GM19324 (cell line): ENCODE results near the gene DIP2C.
"Not testable (repeated sequence)": the region's sequence is repeated elsewhere in the genome, so short reads cannot be mapped to it uniquely, and the experiment has no call there.

Experiments used
- ATAC-seq: cut with Tn5 transposase; IDR thresholded peaks from one replicate; pipeline ENCODE4 v1.9.1; 2021; ENCODE audit warnings: mild to moderate bottlenecking, moderate library complexity; ENCODE audit not compliant: unreplicated experiment, low FRiP score

Gene DIP2C

GRCh38 chr10:646118-646524 is 43.3 kb downstream of the DIP2C start:
- no peak for ATAC-seq

- ATAC-seq = no peak
Measured at GRCh38 chr10:644943-645334, 44.5 kb downstream of the DIP2C start.

GRCh38 chr10:644076-644942 is 45.2 kb downstream of the DIP2C start:
- ATAC-seq = no peak

GRCh38 chr10:642186-642890 is 47.1 kb downstream of the DIP2C start:
- no peak for ATAC-seq

GRCh38 chr10:641149-642010 is 48.1 kb downstream of the DIP2C start:
- no peak for ATAC-seq

GRCh38 chr10:640673-641045 is 48.8 kb downstream of the DIP2C start:
- ATAC-seq = no peak

GRCh38 chr10:639751-640672 is 49.5 kb downstream of the DIP2C start:
- ATAC-seq = no peak

GRCh38 chr10:639001-639750 is 50.3 kb downstream of the DIP2C start:
- ATAC-seq = no peak

- ATAC-seq = no peak
Measured at GRCh38 chr10:637771-638195, 51.7 kb downstream of the DIP2C start.

- no peak for ATAC-seq
Measured at GRCh38 chr10:637221-637620, 52.2 kb downstream of the DIP2C start.

- ATAC-seq = no peak
Measured at GRCh38 chr10:636769-637168, 52.7 kb downstream of the DIP2C start.

- ATAC-seq = no peak
Measured at GRCh38 chr10:636016-636730, 53.3 kb downstream of the DIP2C start.

- no peak for ATAC-seq
Measured at GRCh38 chr10:635088-635861, 54.2 kb downstream of the DIP2C start.

GRCh38 chr10:634256-634655 is 55.2 kb downstream of the DIP2C start:
- no peak for ATAC-seq

- ATAC-seq = no peak
Measured at GRCh38 chr10:633279-634245, 55.9 kb downstream of the DIP2C start.

- not testable (repeated sequence) for ATAC-seq
Measured at GRCh38 chr10:632807-633177, 56.7 kb downstream of the DIP2C start.
